Measurements from ENCODE around the gene SERPINA3.

GRCh38 chr14:94620597-94620996 lies 8.4 kb downstream of the SERPINA3 start:
- TF ChIP-seq CTCF (IDR thresholded peaks at IDR 0.05) (no peak), POLR2A (IDR thresholded peaks at IDR 0.05) (peak in 1 of 3 donors; percentile 10)
